HG03097 (cell line): ENCODE results near the gene PTPRN2.

Experiments
- ATAC-seq: cut with Tn5 transposase; IDR thresholded peaks from one replicate; pipeline ENCODE4 v1.9.1; 2021; ENCODE audit not compliant: unreplicated experiment, low FRiP score

The PTPRN2 gene

DNA sequence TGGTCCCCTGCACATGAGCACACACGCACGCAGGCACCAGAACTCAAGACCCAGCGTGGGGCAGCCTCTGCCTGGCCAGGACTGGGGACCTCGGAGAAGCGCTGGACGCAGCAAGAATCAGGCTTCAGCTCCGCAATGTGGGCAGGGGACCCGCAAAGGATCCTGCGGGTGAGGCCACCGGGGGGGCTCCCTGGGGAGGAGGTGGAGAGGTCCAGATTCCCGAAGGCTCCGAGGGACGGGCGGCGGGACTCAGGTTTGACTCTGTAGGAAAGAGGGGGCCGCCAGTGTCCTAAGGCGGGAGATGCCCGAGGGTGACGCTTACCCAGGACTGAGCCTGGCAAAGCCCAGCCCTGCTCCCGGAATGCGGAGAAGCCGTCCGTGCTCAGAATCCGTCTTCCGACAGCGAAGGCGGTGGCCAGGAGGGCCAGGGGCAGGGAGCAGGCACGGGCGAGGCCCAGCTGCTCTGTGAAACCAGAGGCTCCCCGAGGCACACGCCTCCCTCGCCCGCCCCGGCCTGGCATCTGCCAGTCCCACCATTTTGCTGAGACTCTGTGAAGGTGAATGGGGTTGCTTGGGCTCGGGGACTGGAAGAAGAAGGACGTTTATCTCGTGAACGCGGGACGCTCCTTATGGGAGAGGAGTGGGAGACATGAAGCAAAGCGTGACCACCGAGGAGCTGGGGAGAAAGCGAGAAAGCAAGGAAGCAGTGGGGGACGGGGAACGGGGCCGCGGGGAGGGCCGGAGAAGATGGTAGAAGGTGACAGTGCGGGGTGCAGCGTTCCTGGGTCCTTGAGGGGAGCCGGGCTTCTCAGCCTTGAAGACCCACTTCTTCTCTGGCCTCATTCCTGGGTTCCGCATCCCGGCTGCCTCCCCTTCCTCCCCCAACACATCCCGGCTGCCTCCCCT, 489.2 kb downstream of the PTPRN2 start:
- no peak for ATAC-seq

DNA sequence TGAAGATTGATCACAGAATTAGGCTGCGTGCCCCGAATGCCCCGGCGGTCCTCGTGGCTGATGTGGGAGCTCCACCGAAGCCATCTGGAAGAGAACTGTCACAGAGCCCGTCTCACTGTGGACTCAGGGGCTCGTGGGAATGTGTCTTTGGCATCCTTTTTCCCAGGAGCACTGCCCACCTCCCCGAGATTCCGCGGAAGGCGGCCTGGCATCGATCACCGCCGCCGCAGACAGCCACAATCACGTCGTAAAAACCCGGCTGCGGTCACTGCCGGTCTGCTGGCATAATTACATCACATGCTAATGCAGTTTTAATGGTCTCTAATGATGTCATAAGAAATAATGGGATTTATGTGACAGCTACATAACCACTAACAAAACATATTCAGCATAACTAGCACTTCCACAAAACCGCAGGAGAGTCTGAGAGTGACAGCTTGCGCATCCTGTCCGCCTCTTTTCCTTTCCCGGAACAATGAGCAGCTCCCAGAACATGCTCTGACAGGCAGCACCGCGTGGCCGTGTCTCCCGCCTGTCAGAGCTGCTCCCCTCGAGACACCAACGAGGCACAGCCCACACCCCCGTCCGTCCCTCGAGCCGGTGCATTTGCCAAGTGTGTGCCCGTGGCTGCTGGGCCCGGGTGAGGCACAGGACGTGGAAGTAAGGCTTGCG, 490.0 kb downstream of the PTPRN2 start:
- ATAC-seq = no peak

DNA sequence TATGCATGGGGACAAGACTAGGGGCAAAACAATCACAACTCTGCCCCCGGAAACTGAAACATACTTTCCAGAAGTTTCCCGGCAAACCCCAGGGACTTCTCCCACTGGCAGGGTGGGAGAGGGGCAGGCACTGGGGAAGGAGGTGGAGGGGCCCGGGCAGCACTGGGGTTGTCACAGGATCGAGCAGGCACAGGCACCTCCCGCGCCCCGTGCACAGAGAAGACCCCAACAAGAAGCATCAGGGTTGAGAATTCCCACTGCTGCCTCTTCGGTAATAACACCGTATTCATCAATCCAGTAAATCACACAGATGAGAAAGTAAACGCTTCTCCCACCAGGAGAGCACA, 490.5 kb downstream of the PTPRN2 start:
- no peak for ATAC-seq

DNA sequence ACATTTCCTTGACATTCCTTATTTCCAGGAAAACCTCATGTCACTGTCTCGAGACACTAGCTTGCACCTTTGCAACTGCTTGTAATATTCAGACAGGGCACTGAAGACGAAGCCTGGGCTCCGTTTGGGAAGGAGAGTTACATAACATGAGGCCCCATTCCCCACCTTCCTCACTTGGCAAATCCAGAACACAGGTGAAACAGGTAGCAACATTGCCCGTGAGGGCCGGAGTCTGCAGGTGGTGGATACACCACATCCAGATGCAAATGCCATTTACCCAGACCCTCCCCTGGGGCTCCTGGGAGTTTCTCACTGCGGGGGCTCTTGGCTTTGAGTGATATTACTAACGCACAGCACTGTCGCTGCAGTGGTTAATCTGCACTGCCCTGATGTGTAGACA, 491.0 kb downstream of the PTPRN2 start:
- ATAC-seq = no peak

DNA sequence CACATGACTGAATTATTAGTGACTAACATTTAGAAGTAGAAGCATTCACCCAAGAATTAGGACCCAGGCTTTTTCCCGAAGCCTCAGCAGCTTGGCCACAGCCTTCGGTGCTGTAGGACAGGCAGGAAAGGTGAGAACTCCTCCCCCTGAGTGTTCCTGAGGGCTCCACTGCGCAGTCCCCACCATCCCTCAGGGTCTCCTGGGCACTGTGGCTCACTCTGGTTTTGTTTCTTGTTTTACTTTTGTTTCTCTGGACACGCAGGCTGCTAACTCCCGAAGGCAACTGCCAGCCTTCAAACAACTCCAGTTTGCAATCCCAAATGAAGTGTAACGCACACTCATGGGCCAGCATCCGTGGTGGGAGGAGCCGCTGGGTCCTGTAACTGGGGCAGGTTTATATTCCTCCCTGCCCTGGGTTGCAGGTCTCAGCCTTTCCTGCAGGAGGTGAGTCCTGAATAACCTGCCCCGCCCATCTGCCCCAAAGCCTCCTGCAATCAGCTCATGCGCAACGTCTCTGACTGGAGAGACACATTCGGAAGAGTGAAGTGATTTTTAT, 492.9 kb downstream of the PTPRN2 start:
- no peak for ATAC-seq

DNA sequence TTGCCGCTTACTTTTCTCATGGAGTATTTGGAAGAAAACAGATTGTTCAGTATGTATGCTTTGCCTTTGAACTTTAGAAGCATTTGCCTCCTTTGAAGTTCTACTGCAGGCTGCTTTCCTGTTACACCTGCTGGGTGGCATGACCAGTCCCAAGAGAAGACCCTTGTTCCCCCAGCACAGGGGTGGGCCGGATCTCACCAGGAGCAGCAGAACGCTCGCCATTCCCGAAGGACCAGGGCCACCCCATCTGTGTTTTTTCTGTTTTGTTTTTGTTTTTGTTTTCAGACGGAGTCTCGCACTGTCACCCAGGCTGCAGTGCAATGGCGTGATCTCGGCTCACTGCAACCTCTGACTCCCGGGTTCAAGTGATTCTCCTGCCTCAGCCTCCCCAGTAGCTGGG, 493.6 kb downstream of the PTPRN2 start:
- ATAC-seq = no peak

DNA sequence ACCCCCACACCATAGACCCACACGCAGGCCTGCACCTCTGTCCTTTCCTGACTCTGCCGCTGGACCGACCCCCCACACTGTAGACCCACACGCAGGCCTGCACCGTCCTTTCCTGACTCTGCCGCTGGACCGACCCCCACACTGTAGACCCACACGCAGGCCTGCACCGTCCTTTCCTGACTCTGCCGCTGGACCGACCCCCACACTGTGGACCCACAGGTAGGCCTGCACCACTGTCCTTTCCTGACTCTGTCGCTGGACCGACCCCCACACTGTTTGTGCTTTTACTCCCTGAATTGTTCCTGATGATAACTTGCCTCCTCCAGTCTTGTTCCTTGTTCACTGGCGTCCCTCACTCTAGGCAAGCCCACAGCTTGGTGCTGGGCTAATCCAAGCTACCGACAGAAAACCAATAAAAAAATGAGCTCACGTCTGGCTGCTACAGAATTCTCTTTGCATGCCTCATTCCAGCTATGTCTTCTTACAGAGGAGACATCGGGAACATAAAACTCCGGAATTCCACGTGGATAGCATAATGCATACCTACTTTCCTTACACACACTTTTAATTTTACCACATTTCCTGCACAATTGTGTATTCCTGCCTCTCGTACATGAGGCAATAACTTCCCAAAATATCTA, 494.3 kb downstream of the PTPRN2 start:
- no peak for ATAC-seq

DNA sequence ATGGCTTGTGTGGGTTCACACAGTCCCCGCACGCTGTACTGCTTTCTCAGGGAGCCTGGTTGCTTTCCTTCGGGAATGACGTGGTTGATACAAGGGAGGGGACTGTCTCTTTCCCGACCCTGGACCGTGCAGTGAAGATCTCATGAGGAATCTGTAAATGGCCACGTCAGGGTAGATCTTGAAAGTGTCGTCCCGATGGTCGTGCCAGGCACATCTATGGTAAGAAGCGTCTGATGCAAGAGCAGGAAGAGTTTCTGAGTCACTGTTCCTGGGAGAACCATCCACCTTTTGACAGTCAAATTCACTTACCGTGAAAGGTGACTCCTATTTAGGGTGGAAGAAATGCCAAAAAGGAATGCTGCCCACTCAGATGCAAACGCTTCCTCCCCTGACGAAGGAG, 500.4 kb downstream of the PTPRN2 start:
- no peak for ATAC-seq

DNA sequence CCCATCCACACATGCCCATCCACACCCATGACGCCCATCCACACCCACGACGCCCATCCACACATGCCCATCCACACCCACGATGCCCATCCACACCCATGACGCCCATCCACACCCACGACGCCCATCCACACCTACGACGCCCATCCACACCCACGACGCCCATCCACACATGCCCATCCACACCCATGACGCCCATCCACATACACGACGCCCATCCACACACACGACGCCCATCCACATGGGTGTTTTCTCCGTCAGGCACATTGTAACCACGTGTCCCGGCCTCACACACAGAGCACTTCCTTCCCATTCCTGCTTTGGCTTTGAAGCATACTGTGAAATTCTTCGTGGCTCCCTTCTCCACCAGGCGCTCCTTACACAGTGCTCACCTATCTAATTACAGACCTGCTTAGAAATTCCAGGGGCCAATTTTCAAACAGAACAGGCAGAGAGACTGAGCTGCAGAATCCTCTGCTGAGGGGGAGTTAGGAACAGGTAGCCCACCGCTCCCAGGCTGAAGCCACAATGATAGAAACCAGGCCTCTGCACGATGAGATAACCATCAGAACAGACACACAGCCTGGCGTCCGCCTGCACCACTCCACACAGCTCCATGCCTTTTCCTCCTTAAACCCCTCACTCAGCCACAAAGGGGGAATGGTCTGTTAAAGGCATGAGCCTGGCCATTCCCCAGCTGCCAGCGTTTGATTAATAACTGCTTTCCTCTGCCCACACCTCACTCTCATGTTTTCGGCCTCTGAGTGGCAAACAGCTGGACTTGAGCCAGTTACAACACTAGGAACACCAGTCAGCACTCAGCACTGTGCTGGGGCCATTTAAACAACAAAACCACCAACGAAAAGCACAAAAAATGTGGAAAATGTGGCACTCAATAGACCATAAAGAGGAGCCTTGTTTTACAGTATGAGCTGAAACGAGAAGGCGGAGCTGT, 501.6 kb downstream of the PTPRN2 start:
- no peak for ATAC-seq

DNA sequence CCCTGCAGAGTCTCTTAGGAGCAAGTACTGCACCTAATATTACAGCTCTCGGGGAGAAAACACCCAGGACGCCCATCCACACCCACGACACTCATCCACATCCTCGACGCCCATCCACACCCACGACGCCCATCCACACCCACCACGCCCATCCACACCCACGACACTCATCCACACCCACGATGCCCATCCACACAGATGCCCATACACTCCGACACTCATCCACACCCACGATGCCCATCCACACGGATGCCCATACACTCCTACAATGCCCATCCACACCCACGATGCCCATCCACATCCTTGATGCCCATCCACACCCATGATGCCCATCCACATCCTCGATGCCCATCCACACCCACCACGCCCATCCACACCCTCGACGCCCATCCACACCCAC, 503.1 kb downstream of the PTPRN2 start:
- ATAC-seq = no peak

DNA sequence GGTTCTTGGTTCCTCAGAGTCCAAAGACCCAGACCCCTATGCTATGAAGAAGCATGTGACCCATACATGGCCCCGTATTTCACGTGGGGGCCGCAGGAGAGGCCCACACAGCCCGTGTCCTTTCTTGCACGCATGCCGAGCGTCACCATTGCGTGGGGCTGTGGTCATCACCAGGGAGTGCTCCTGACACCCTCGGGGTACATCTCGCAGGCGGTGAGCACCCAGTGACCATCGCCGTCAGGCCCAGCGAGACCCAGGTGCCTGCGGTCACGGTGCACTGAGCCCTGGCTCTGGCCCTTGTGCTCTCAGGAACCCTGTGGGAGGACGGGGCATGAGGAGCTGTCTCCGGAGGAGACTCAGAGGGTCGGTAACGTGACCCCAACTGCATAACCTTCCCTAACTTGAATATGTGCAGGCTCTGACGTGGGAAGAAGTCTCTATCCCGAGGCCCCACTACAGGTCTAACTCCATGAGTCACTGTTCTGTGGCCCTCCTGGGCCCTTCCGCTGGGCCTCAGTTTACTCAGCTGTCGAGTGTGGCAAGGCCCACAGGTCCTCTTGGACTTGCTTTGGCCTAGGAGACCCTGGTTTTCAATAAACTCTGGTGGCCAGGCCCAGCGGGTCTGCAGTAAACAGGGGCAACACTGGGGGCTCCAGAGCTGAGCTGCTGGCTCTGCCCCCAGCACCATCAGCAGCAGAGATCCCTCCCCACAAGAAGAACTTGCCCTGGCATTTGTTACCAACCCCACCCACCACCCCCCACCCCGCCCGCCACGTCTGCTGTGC, 503.9 kb downstream of the PTPRN2 start:
- ATAC-seq = no peak

DNA sequence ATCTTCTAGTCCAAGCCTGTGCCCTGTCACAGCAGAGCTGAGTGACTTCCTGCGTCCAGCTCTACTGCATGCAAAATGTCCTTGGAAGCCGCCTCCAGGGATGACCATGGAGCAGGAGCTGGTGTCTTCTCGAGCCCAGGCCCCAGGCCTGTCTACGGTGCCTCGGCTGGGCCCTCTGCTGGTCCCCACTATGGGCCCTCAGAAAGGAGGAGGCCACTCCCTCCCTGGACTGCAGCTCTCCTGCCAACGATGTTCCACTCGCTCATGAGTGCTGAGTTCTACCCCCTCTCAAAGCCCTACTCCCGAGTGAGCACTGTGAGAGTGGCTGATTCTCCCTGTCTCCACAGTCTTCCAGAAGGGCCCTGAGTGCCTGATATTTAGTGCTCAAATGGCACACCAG, 504.9 kb downstream of the PTPRN2 start:
- ATAC-seq = no peak

DNA sequence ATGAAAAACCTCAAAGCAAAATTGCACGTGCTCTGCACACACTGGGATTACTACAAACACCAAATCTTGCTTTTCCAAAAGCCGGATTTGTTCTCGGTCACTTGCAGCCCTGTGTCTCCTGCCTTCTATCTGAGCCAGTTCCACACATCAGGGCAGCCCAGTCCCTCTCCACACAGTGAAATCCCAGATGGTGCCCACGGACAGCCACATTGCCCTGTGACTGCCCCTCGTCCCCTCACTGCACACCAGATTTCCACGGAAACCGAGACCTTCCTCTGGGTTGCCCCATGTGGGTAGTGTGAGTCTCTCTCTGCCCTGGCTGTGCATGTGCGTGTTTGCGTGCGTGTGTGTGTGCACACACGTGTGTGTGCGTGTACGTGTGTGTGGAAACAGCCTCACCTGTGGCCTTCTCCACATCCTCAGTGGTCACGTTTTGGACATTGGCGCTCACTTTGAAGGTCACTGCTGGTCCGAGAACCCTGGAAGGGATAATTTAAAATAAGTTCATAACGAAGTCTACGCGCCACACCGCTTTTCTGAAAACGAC, 506.7 kb downstream of the PTPRN2 start:
- no peak for ATAC-seq

DNA sequence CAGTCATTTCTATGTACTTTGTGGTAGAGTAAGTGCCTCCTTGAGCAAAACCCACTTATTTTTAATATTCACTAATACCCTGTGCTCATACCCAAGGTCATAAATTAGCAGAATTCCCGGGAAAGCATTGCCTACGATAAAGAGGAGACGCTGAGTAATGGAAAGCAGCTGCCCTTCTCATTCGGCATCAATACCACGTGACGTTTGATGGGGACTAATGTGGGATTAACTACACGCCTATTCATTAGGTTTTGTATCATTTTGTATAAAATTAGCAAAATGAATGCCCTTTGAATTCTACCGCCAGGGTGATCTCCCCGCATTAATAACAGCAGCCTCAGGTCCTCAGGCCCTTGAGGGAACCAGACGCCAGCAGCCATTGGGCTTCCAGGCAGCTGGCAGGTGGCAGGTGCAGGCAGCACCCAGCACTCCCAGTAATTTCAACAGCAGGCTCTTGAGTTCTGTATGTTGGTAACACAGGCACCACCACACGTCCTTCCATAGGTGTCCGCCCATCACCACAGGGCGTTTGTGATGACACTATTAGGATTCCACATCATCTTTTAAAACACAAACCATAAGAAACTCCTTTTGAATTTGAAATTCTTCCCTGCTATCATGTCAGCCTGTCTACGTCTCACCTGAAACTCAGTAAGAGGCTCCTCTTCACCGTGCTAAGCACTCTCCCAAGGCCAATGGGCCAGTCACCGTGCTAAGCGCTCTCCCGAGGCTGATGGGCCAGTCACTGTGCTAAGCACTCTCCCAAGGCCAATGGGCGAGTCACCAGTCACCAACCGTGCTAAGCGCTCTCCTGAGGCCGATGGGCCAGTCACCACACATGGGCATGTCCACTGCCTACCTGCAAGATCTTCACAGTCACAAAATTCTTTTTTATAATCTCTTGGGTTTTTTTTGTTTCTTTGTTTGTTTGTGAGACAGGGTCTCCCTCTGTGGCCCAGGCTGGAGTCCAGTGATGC, 509.4 kb downstream of the PTPRN2 start:
- no peak for ATAC-seq

DNA sequence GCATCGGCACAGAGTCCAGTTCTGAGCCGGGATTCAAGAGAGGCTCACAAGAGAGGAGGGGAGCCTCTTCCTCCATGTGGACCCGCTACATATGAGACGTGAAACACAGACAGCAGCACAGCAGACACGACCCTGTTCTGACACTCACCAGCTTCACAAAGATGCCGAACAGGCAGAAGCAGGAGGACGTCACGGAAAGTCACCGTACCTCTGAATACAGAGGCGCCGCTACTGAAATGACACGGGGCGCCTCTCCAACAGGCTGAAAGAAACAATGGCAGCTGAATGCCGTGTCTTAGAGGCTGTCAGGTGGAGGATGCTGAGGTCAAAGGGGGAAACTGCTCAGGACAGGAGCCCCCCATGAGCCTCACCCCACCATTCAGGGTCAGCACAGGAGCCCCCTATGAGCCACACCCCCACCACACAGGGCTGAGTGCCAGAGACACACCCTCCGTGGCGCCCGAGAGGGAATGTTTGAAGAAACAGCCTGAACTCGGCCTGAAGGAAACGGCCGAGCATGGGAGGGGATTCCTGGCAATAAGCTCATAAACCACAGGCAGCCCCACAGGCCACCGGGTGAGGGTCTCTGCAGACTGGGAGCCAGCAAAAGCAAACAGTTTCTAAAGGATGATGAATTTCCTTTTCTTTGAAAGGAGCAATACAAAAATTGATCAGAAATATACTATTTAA, 510.3 kb downstream of the PTPRN2 start:
- no peak for ATAC-seq

DNA sequence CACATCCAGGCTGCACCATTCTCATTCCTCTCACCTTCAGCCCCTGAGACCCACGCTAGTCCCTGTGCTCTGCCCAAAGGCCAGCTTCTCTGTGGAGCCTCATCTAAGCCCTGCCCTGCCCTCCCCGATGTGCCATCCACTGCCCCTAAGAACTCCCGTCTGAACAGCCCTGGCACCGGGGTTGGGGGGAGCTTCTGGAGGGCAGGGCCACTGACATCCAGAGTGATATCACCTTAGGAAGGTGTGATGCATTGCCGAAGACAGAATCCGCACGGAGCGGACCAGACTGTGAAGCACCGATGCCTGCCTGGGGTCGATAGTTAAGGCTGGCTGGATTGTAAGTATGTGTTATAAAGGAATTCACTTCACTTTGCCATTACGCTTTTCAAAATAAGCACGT, 511.0 kb downstream of the PTPRN2 start:
- ATAC-seq = no peak

DNA sequence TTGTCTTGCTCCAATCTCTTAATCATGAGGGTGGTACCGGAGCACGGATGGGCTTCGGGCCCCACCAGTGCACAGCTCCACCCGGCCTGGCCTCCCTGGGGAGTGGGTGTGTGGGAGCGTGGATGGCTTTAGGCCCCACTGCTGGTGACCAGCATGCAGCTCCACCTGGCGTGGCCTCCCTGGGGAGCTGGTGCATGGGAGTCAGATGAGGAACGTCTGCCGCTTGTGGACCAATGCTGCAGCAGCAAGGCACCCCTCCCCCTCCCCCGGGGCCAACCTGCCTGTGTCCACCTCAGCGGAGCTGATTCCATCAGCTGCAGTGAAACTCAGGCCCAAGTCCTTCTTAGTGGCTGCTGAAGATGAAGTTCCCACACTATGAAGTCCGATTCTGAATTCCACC, 511.4 kb downstream of the PTPRN2 start:
- no peak for ATAC-seq

DNA sequence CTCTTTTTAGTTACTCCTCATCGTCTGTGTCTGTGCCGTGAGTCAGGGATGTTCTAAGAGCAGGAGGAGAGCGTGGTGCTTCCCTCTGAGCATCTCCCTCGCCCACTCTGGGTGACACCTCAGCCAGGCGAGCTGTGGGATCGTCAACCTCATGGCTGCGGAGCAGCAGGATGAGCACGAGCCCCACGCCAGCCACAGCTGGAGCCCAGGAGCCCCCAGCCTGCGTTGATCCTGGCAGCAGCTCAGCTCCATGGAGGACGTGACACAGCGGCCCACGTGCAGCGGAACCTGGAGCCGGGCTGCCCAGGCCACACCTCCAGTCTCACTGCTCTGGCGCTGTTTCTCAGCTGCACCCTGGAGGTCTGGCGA, 512.0 kb downstream of the PTPRN2 start:
- ATAC-seq = no peak
